ENCODE data around the gene FSCN2.

DNA sequence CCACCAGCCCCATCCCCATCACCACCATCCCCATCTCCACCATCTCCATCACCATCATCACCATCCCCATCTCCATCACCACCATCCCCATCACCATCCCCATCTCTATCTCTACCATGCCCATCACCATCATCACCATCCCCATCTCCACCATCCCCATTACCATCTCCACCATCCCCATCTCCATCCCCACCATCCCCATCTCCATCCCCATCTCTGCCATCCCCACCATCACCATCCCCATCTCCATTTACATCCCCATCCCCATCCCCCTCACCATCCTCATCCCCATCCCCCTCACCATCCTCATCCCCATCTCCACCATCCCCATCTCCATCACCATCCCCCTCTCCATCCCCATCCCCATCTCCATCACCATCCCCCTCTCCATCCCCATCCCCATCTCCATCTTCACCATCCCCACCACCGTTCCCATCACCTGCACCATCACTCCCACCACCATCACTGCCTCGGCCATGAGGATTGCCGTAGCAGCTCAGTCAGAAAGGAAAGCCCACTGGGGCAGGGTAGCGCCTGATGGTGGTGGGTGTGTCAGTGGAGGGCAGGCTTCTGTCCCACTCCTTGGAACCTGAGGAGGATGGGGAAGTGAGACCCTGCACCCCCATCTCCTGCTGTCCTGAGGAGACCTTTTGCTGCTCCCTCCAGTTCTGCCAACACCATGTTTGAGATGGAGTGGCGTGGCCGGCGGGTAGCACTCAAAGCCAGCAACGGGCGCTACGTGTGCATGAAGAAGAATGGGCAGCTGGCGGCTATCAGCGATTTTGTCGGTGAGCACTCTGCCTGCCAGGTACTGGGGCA, 7.5 kb downstream of the FSCN2 start:
- TF ChIP-seq ZNF70 (CRISPR knock-in tag; IDR thresholded peaks at IDR 0.05), result no peak
- TF ChIP-seq, protein P1, sequence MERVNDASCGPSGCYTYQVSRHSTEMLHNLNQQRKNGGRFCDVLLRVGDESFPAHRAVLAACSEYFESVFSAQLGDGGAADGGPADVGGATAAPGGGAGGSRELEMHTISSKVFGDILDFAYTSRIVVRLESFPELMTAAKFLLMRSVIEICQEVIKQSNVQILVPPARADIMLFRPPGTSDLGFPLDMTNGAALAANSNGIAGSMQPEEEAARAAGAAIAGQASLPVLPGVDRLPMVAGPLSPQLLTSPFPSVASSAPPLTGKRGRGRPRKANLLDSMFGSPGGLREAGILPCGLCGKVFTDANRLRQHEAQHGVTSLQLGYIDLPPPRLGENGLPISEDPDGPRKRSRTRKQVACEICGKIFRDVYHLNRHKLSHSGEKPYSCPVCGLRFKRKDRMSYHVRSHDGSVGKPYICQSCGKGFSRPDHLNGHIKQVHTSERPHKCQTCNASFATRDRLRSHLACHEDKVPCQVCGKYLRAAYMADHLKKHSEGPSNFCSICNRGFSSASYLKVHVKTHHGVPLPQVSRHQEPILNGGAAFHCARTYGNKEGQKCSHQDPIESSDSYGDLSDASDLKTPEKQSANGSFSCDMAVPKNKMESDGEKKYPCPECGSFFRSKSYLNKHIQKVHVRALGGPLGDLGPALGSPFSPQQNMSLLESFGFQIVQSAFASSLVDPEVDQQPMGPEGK (CRISPR knock-in tag; IDR thresholded peaks at IDR 0.05; ENCODE audit: borderline replicate concordance), result no peak
- TF ChIP-seq, protein P2, sequence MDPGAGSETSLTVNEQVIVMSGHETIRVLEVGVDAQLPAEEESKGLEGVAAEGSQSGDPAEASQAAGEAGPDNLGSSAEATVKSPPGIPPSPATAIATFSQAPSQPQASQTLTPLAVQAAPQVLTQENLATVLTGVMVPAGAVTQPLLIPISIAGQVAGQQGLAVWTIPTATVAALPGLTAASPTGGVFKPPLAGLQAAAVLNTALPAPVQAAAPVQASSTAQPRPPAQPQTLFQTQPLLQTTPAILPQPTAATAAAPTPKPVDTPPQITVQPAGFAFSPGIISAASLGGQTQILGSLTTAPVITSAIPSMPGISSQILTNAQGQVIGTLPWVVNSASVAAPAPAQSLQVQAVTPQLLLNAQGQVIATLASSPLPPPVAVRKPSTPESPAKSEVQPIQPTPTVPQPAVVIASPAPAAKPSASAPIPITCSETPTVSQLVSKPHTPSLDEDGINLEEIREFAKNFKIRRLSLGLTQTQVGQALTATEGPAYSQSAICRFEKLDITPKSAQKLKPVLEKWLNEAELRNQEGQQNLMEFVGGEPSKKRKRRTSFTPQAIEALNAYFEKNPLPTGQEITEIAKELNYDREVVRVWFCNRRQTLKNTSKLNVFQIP (CRISPR knock-in tag; IDR thresholded peaks at IDR 0.05; ENCODE audit: borderline replicate concordance, low read depth), result no peak
- no peak for TF ChIP-seq GLIS3 (CRISPR knock-in tag; IDR thresholded peaks at IDR 0.05)
- TF ChIP-seq ZNF565 (CRISPR knock-in tag; conservative IDR thresholded peaks at IDR 0.05; ENCODE audit: low read depth), result no peak
- no peak for TF ChIP-seq ZFP3 (CRISPR knock-in tag; IDR thresholded peaks at IDR 0.05)
- TF ChIP-seq, protein P3, sequence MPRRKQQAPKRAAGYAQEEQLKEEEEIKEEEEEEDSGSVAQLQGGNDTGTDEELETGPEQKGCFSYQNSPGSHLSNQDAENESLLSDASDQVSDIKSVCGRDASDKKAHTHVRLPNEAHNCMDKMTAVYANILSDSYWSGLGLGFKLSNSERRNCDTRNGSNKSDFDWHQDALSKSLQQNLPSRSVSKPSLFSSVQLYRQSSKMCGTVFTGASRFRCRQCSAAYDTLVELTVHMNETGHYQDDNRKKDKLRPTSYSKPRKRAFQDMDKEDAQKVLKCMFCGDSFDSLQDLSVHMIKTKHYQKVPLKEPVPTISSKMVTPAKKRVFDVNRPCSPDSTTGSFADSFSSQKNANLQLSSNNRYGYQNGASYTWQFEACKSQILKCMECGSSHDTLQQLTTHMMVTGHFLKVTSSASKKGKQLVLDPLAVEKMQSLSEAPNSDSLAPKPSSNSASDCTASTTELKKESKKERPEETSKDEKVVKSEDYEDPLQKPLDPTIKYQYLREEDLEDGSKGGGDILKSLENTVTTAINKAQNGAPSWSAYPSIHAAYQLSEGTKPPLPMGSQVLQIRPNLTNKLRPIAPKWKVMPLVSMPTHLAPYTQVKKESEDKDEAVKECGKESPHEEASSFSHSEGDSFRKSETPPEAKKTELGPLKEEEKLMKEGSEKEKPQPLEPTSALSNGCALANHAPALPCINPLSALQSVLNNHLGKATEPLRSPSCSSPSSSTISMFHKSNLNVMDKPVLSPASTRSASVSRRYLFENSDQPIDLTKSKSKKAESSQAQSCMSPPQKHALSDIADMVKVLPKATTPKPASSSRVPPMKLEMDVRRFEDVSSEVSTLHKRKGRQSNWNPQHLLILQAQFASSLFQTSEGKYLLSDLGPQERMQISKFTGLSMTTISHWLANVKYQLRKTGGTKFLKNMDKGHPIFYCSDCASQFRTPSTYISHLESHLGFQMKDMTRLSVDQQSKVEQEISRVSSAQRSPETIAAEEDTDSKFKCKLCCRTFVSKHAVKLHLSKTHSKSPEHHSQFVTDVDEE (CRISPR knock-in tag; IDR thresholded peaks at IDR 0.05), result no peak
